SK-N-SH (cell line): ENCODE measurements around the gene OSBPL2. TPM values are rescaled to one million over a fixed set of nuclear protein-coding genes. Genes with fewer than 3 reads are reported as not detected.

Source experiments
- CTCF ChIA-PET: fragments of 300-600, 350-600 bp; formaldehyde crosslinking; extraction: SDS; loops from one replicate; lab custom pipeline; 2021; lab: Yijun Ruan, JAX
- POLR2A ChIA-PET: fragments of 350-600 bp; sonication (Branson Sonifier 250); formaldehyde crosslinking; extraction: SDS; loops from one replicate; lab custom pipeline; 2020; ENCODE audit warnings: antibody characterized with exemption, inconsistent platforms; lab: Yijun Ruan, JAX
- DNase-seq: peaks from one replicate; pipeline ENCODE4 v3.0.0; 2012
- H2AFZ ChIP-seq: fragments of 200-600 bp; sonication (generic); 2 replicates; pipeline ENCODE4 v1.8.1; 2016; ENCODE audit warnings: antibody characterized with exemption, mild to moderate bottlenecking, low read depth
- H3F3A ChIP-seq: fragments of 200-600 bp; sonication (generic); replicated peaks from 2 replicates; pipeline ENCODE3; 2016; ENCODE audit warnings: antibody characterized with exemption, mild to moderate bottlenecking; ENCODE audit not compliant: insufficient read depth
- H3K27ac ChIP-seq, 2 experiments: fragments of 200-500 bp in 1 of 2; fragments of 200-600 bp in 1 of 2; sonication (Bioruptor generic) in 1 of 2; sonication (generic), shearing (Covaris generic) in 1 of 2; 2 replicates each; pipeline versions ENCODE4 v1.5.1 to v1.6.1; 2014 to 2016; ENCODE audit warnings: low read depth in 2 of 2, inconsistent platforms in 1 of 2, low read length in 1 of 2, mild to moderate bottlenecking in 1 of 2, mixed read lengths in 1 of 2
- H3K27me3 ChIP-seq: fragments of 200-600 bp; sonication (generic), shearing (Covaris generic); 2 replicates; pipeline ENCODE4 v1.6.1; 2016; ENCODE audit warnings: mixed run types; ENCODE audit not compliant: insufficient read depth
- H3K36me3 ChIP-seq, 2 experiments: fragments of 200-500 bp in 1 of 2; fragments of 200-600 bp in 1 of 2; sonication (Bioruptor generic) in 1 of 2; sonication (generic) in 1 of 2; replicated peaks in 1 of 2; 2 replicates each; pipeline versions ENCODE3 to v1.5.1; 2014 to 2016; ENCODE audit warnings: low read length in 1 of 2, mild to moderate bottlenecking in 1 of 2; ENCODE audit not compliant: insufficient read depth in 2 of 2, control insufficient read depth in 1 of 2
- H3K4me1 ChIP-seq, 2 experiments: fragments of 200-500 bp in 1 of 2; fragments of 200-600 bp in 1 of 2; sonication (Bioruptor generic) in 1 of 2; sonication (generic), shearing (Covaris generic) in 1 of 2; 2 replicates each; pipeline versions ENCODE4 v1.5.1 to v1.6.1; 2014 to 2016; ENCODE audit warnings: low read depth in 1 of 2, low read length in 1 of 2, mixed run types in 1 of 2; ENCODE audit not compliant: insufficient read depth in 2 of 2, control insufficient read depth in 1 of 2
- H3K4me2 ChIP-seq: fragments of 200-600 bp; sonication (generic), shearing (Covaris generic); 2 replicates; pipeline ENCODE4 v1.6.1; 2017; ENCODE audit warnings: mixed run types
- H3K4me3 ChIP-seq, 2 experiments: fragments of 200-500 bp in 1 of 2; fragments of 200-600 bp in 1 of 2; sonication (Bioruptor generic) in 1 of 2; sonication (generic), shearing (Covaris generic) in 1 of 2; 2 replicates each; pipeline versions ENCODE4 v1.5.1 to v1.8.1; 2014 to 2016; ENCODE audit warnings: low read depth in 2 of 2, inconsistent platforms in 1 of 2, low read length in 1 of 2, mild to moderate bottlenecking in 1 of 2, mixed read lengths in 1 of 2, moderate library complexity in 1 of 2
- H3K79me2 ChIP-seq: fragments of 200-600 bp; sonication (generic); 2 replicates; pipeline ENCODE4 v1.8.1; 2017; ENCODE audit warnings: mild to moderate bottlenecking; ENCODE audit not compliant: insufficient read depth
- H3K9ac ChIP-seq: fragments of 200-600 bp; sonication (generic); 2 replicates; pipeline ENCODE4 v1.6.1; 2017; ENCODE audit warnings: mixed run types
- H3K9me2 ChIP-seq: fragments of 200-600 bp; sonication (generic); 2 replicates; pipeline ENCODE4 v1.6.1; 2017; ENCODE audit warnings: mixed run types
- H3K9me3 ChIP-seq: fragments of 200-600 bp; sonication (generic); 2 replicates; pipeline ENCODE4 v1.6.1; 2017; ENCODE audit warnings: mixed run types, mild to moderate bottlenecking, moderate library complexity
- H4K20me1 ChIP-seq: fragments of 200-600 bp; sonication (generic); 2 replicates; pipeline ENCODE4 v1.6.1; 2017; ENCODE audit warnings: mild to moderate bottlenecking, mixed run types; ENCODE audit not compliant: insufficient read depth
- CHD2 ChIP-seq: fragments of 150-350 bp; IDR thresholded peaks from 2 replicates; pipeline ENCODE4 v1.6.1; 2018; ENCODE audit warnings: low read length; ENCODE audit not compliant: partially characterized antibody
- EZH2phosphoT487 ChIP-seq: fragments of 200-600 bp; sonication (generic); IDR thresholded peaks from 2 replicates; pipeline ENCODE4 v1.6.1; 2017; ENCODE audit warnings: low read depth, mixed run types, mild to moderate bottlenecking, antibody characterized with exemption, moderate library complexity, borderline replicate concordance
- FOSL2 ChIP-seq: IDR thresholded peaks from 2 replicates; pipeline ENCODE4 v1.4.0; 2012; ENCODE audit warnings: low read depth, mild to moderate bottlenecking, moderate library complexity, borderline replicate concordance
- GABPA ChIP-seq: IDR thresholded peaks from 2 replicates; pipeline ENCODE4 v1.4.0; 2012; ENCODE audit warnings: low read depth, mild to moderate bottlenecking
- IRF3 ChIP-seq: fragments of 150-350 bp; IDR thresholded peaks from 2 replicates; pipeline ENCODE4 v1.6.1; 2016; ENCODE audit warnings: mild to moderate bottlenecking, low read depth, low read length
- MAX ChIP-seq: IDR thresholded peaks from 2 replicates; pipeline ENCODE4 v1.4.0; 2012; ENCODE audit warnings: low read depth
- MEF2A ChIP-seq: IDR thresholded peaks from 2 replicates; pipeline ENCODE4 v1.4.0; 2012; ENCODE audit warnings: low read depth, borderline replicate concordance
- MXI1 ChIP-seq: IDR thresholded peaks from 2 replicates; pipeline ENCODE4 v1.6.1; 2012; ENCODE audit warnings: mild to moderate bottlenecking, low read depth, low read length, improper control_type of control experiment
- NFIC ChIP-seq: IDR thresholded peaks from 2 replicates; pipeline ENCODE4 v1.4.0; 2012; ENCODE audit warnings: borderline replicate concordance
- NRF1 ChIP-seq: IDR thresholded peaks from 2 replicates; pipeline ENCODE4 v1.6.1; 2012; ENCODE audit warnings: low read depth, mild to moderate bottlenecking, low read length
- PBX3 ChIP-seq: IDR thresholded peaks from 2 replicates; pipeline ENCODE4; 2012
- POLR2AphosphoS5 ChIP-seq: IDR thresholded peaks from 2 replicates; pipeline ENCODE4 v1.6.1; 2012; ENCODE audit warnings: low read depth, low read length
- REST ChIP-seq: IDR thresholded peaks from 2 replicates; pipeline ENCODE4 v1.6.1; 2012; ENCODE audit warnings: mild to moderate bottlenecking, low read depth, low read length, moderate library complexity
- RFX5 ChIP-seq: IDR thresholded peaks from 2 replicates; pipeline ENCODE4 v1.6.1; 2012; ENCODE audit warnings: mild to moderate bottlenecking, improper control_type of control experiment, low read length
- RXRA ChIP-seq: IDR thresholded peaks from 2 replicates; pipeline ENCODE4 v1.4.0; 2012; ENCODE audit warnings: low read depth, mild to moderate bottlenecking, borderline replicate concordance
- TEAD4 ChIP-seq: IDR thresholded peaks from 2 replicates; pipeline ENCODE4 v1.4.0; 2012; ENCODE audit warnings: mild to moderate bottlenecking, borderline replicate concordance; ENCODE audit not compliant: insufficient read depth
- USF2 ChIP-seq: fragments of 150-350 bp; IDR thresholded peaks from 2 replicates; pipeline ENCODE4 v1.6.1; 2017; ENCODE audit warnings: antibody characterized with exemption, low read length, low read depth, borderline replicate concordance
- WGBS: methylation state at CpG from one replicate; pipeline ENCODE4 v1.1.6; 2017; ENCODE audit warnings: low lambda C conversion rate; 5-methylcytosine and 5-hydroxymethylcytosine counted together
- polyA plus RNA-seq, 3 experiments: library from polyadenylated mRNA; depleted of rRNA; stranded (reverse); fragments of >200 nt; gene quantifications; 2 replicates each; pipeline ENCODE4 v1.2.3, GENCODE V29; 2012

Gene OSBPL2
- polyA plus RNA-seq, 1 of the 3 experiments (the other 2 are of a cell fraction) = 17.7 TPM

GRCh38 chr20:62285722-62286121 is 47.4 kb downstream of the OSBPL2 start:
- Histone ChIP-seq H3K36me3 (peaks cover 21 to 44% of the 10 kb centered on the region in 2 experiments), H2AFZ (no peak overlapping the region), H3K79me2 (no peaks in the 10 kb centered on the region), H3K27ac (no peak overlapping the region), H3K4me2 (no peak overlapping the region), H4K20me1 (no peaks in the 10 kb centered on the region), H3K27me3 (no peaks in the 10 kb centered on the region), H3F3A (peaks cover 3% of the 10 kb centered on the region), H3K9me3 (no peaks in the 10 kb centered on the region), H3K9me2 (no peaks in the 10 kb centered on the region), H3K9ac (no peak overlapping the region)
- ChIA-PET CTCF (no interaction called here), POLR2A (no interaction called here)
- DNase-seq = no peak
- 87% methylated on average over 23 of the region's 23 CpGs for WGBS
- no peak for TF ChIP-seq MEF2A
- TF ChIP-seq MAX = no peak
- TF ChIP-seq TEAD4 = no peak
- TF ChIP-seq REST = no peak
- no peak for TF ChIP-seq NRF1
- TF ChIP-seq CHD2 = no peak
- TF ChIP-seq MXI1 = no peak
- no peak for TF ChIP-seq GABPA
- TF ChIP-seq IRF3 = no peak
- TF ChIP-seq NFIC = no peak
- TF ChIP-seq USF2 = no peak
- no peak for TF ChIP-seq PBX3
- TF ChIP-seq RFX5 = no peak
- TF ChIP-seq FOSL2 = no peak
- no peak for TF ChIP-seq RXRA
- no peak for TF ChIP-seq POLR2AphosphoS5
- no peak for TF ChIP-seq EZH2phosphoT487
- TF ChIP-seq, all 33 proteins: peak for 0
- peaks cover 0 to 6% of the 10 kb centered on the region in 2 experiments; a peak in 1 of 4 replicates for H3K4me1 ChIP-seq
- H3K4me3 ChIP-seq = no peak overlapping the region
